ENCODE data around the gene CHD9.

DNA sequence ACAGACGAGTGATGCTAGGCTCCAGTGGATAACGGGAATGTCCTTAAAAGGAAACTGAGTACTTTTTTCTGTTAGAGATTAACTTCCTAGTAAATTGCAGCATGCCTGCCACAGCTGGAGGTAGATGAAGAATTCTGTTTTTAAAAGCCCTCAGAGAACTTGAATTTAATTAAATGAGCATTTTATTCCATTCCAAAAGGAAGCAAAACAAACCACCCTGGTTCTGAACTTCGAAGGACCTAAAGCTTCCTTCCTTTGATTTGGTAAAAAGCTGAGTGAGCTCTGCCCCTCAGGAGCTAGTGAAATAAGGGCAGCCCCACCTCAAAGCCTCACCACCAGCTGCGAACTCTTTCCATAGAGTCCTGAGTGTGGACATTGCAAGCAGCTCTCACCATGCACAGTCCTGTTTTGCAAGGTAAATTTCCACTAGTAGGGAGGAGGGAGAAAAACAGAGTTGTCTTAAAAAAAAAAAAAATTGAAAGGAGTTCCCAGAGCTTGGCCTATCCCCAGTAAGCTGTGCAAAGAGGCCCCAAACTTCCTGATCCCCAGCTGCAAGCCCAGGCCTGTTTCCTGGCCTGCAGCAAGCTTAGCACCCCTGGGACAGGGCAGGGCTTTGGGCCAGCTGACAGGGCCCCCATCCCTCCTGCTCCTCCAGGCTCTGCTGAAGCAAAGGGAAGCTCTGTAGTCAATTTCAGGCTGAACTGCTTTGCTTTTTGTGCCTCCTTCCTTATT lies 13.3 kb upstream of the CHD9 start:
- TF ChIP-seq, protein P1, sequence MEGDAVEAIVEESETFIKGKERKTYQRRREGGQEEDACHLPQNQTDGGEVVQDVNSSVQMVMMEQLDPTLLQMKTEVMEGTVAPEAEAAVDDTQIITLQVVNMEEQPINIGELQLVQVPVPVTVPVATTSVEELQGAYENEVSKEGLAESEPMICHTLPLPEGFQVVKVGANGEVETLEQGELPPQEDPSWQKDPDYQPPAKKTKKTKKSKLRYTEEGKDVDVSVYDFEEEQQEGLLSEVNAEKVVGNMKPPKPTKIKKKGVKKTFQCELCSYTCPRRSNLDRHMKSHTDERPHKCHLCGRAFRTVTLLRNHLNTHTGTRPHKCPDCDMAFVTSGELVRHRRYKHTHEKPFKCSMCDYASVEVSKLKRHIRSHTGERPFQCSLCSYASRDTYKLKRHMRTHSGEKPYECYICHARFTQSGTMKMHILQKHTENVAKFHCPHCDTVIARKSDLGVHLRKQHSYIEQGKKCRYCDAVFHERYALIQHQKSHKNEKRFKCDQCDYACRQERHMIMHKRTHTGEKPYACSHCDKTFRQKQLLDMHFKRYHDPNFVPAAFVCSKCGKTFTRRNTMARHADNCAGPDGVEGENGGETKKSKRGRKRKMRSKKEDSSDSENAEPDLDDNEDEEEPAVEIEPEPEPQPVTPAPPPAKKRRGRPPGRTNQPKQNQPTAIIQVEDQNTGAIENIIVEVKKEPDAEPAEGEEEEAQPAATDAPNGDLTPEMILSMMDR (IDR thresholded peaks at IDR 0.05; ENCODE audit: low read depth, low read length, missing input control): no peak
- TF ChIP-seq, protein P2, sequence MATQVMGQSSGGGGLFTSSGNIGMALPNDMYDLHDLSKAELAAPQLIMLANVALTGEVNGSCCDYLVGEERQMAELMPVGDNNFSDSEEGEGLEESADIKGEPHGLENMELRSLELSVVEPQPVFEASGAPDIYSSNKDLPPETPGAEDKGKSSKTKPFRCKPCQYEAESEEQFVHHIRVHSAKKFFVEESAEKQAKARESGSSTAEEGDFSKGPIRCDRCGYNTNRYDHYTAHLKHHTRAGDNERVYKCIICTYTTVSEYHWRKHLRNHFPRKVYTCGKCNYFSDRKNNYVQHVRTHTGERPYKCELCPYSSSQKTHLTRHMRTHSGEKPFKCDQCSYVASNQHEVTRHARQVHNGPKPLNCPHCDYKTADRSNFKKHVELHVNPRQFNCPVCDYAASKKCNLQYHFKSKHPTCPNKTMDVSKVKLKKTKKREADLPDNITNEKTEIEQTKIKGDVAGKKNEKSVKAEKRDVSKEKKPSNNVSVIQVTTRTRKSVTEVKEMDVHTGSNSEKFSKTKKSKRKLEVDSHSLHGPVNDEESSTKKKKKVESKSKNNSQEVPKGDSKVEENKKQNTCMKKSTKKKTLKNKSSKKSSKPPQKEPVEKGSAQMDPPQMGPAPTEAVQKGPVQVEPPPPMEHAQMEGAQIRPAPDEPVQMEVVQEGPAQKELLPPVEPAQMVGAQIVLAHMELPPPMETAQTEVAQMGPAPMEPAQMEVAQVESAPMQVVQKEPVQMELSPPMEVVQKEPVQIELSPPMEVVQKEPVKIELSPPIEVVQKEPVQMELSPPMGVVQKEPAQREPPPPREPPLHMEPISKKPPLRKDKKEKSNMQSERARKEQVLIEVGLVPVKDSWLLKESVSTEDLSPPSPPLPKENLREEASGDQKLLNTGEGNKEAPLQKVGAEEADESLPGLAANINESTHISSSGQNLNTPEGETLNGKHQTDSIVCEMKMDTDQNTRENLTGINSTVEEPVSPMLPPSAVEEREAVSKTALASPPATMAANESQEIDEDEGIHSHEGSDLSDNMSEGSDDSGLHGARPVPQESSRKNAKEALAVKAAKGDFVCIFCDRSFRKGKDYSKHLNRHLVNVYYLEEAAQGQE (IDR thresholded peaks at IDR 0.05): no peak
- no peak for TF ChIP-seq TAF1 (conservative IDR thresholded peaks at IDR 0.05)
- TF ChIP-seq, protein P3, sequence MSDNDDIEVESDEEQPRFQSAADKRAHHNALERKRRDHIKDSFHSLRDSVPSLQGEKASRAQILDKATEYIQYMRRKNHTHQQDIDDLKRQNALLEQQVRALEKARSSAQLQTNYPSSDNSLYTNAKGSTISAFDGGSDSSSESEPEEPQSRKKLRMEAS (IDR thresholded peaks at IDR 0.05): no peak
- no peak for TF ChIP-seq GABPA (IDR thresholded peaks at IDR 0.05 in 1 of 2, conservative IDR thresholded peaks at IDR 0.05 in 1 of 2)
- no peak for TF ChIP-seq YY1 (IDR thresholded peaks at IDR 0.05)
- TF ChIP-seq, protein P4, sequence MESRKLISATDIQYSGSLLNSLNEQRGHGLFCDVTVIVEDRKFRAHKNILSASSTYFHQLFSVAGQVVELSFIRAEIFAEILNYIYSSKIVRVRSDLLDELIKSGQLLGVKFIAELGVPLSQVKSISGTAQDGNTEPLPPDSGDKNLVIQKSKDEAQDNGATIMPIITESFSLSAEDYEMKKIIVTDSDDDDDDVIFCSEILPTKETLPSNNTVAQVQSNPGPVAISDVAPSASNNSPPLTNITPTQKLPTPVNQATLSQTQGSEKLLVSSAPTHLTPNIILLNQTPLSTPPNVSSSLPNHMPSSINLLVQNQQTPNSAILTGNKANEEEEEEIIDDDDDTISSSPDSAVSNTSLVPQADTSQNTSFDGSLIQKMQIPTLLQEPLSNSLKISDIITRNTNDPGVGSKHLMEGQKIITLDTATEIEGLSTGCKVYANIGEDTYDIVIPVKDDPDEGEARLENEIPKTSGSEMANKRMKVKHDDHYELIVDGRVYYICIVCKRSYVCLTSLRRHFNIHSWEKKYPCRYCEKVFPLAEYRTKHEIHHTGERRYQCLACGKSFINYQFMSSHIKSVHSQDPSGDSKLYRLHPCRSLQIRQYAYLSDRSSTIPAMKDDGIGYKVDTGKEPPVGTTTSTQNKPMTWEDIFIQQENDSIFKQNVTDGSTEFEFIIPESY (IDR thresholded peaks at IDR 0.05): no peak
- no peak for TF ChIP-seq NR2F2 (IDR thresholded peaks at IDR 0.05)

Data from liver (tissue), 3 donors.